ENCODE results near the gene SLC18A3. TPM values are rescaled to one million over a fixed set of nuclear protein-coding genes. Genes with fewer than 3 reads are reported as not detected.

Gene SLC18A3
- total RNA-seq, 1 experiment from 2014 or later, result 0.13 TPM

GRCh38 chr10:49649294-49649693, 39.2 kb downstream of the SLC18A3 start (continued):
- TF ChIP-seq ATF2 (CRISPR knock-in tag; IDR thresholded peaks at IDR 0.05; ENCODE audit: borderline replicate concordance, low read depth), result no peak
- TF ChIP-seq CDX4 (CRISPR knock-in tag; IDR thresholded peaks at IDR 0.05; ENCODE audit: borderline replicate concordance), result no peak
- no peak for TF ChIP-seq ZNF512 (CRISPR knock-in tag; IDR thresholded peaks at IDR 0.05; ENCODE audit: borderline replicate concordance)
- TF ChIP-seq ZNF281 (CRISPR knock-in tag; IDR thresholded peaks at IDR 0.05), result no peak
- TF ChIP-seq CBFB (CRISPR knock-in tag; IDR thresholded peaks at IDR 0.05; ENCODE audit: low read depth), result no peak
- TF ChIP-seq NR3C1 (CRISPR knock-in tag; conservative IDR thresholded peaks at IDR 0.05; ENCODE audit: low read depth), result no peak
- TF ChIP-seq SMAD4 (CRISPR knock-in tag; IDR thresholded peaks at IDR 0.05), result no peak
- TF ChIP-seq E2F1 (CRISPR knock-in tag; IDR thresholded peaks at IDR 0.05), result no peak
- no peak for TF ChIP-seq TEAD1 (CRISPR knock-in tag; IDR thresholded peaks at IDR 0.05)
- no peak for TF ChIP-seq JUN (CRISPR knock-in tag; IDR thresholded peaks at IDR 0.05)
- TF ChIP-seq ATF1 (CRISPR knock-in tag; IDR thresholded peaks at IDR 0.05), result no peak
- no peak for TF ChIP-seq ZNF317 (CRISPR knock-in tag; IDR thresholded peaks at IDR 0.05; ENCODE audit: borderline replicate concordance, low read depth)

- ChIA-PET CTCF (interaction anchor here (0.7 to 1.8 kb wide), 6 partner anchors 12 to 94 kb away, joined by 3 to 7 read pairs (median 4); no protein-coding TSS in a partner anchor), POLR2A (interaction anchor here (0.6 to 1.2 kb wide), 2 partner anchors 15 to 16 kb away, joined by 3 read pairs; no protein-coding TSS in a partner anchor)
- no peaks in the 10 kb centered on the region for H3K9me3 Mint-ChIP-seq
- H3K36me3 Mint-ChIP-seq, result no peaks in the 10 kb centered on the region
- peaks cover 14% of the 10 kb centered on the region for H3K4me1 Mint-ChIP-seq
- H3K4me3 Mint-ChIP-seq, result no peak overlapping the region
- H3K27ac Mint-ChIP-seq, result no peak overlapping the region
- peaks cover 18% of the 10 kb centered on the region for H3K27me3 Mint-ChIP-seq (ENCODE audit: low read depth)
- no peak for DNase-seq (ENCODE audit: low spot score)
- ATAC-seq, result no peak
- TF ChIP-seq AR (CRISPR knock-in tag; IDR thresholded peaks at IDR 0.05) (no peak), PRDM15 (CRISPR knock-in tag; IDR thresholded peaks at IDR 0.05) (no peak), PREB (CRISPR knock-in tag; IDR thresholded peaks at IDR 0.05; ENCODE audit: borderline replicate concordance) (no peak), GABPB1 (CRISPR knock-in tag; IDR thresholded peaks at IDR 0.05) (no peak), ERG (CRISPR knock-in tag; IDR thresholded peaks at IDR 0.05) (no peak)
These were observed 40.0 kb downstream of the SLC18A3 start for GRCh38 chr10:49649936-49650723.

Measured in WTC11 (cell line).